KOPT-K1 (cell line): ENCODE measurements around the gene SLC9A4.

Experiments used
- H3K27ac ChIP-seq: fragments of 200-600 bp; sonication (generic); 2 replicates; pipeline ENCODE4 v1.5.1; 2016; ENCODE audit warnings: antibody characterized with exemption, mild to moderate bottlenecking, low read depth, low read length; ENCODE audit not compliant: poor library complexity, severe bottlenecking
- H3K36me3 ChIP-seq: fragments of 200-600 bp; sonication (generic); 2 replicates; pipeline ENCODE4 v1.5.1; 2017; ENCODE audit warnings: antibody characterized with exemption, mild to moderate bottlenecking, low read length, moderate library complexity; ENCODE audit not compliant: insufficient read depth
- H3K9me3 ChIP-seq: fragments of 200-600 bp; sonication (generic); 2 replicates; pipeline ENCODE4 v1.5.1; 2017; ENCODE audit warnings: antibody characterized with exemption, low read length, mild to moderate bottlenecking; ENCODE audit not compliant: insufficient read depth, poor library complexity, severe bottlenecking

The SLC9A4 gene

GRCh38 chr2:102442967-102443828 lies 29.8 kb upstream of the SLC9A4 start:
- no peak overlapping the region for H3K27ac ChIP-seq
- H3K36me3 ChIP-seq, result no peaks in the 10 kb centered on the region
- H3K9me3 ChIP-seq, result no peaks in the 10 kb centered on the region

- no peak overlapping the region for H3K27ac ChIP-seq
- no peaks in the 10 kb centered on the region for H3K36me3 ChIP-seq
- H3K9me3 ChIP-seq, result no peaks in the 10 kb centered on the region
Observed at GRCh38 chr2:102444233-102444632, 28.8 kb upstream of the SLC9A4 start.

- no peaks in the 10 kb centered on the region for H3K9me3 ChIP-seq
- no peaks in the 10 kb centered on the region for H3K36me3 ChIP-seq
- H3K27ac ChIP-seq, result no peak overlapping the region
Observed at GRCh38 chr2:102446936-102447335, 26.1 kb upstream of the SLC9A4 start.

- no peaks in the 10 kb centered on the region for H3K9me3 ChIP-seq
- H3K27ac ChIP-seq, result no peak overlapping the region
- no peaks in the 10 kb centered on the region for H3K36me3 ChIP-seq
Observed at GRCh38 chr2:102449370-102449974, 23.6 kb upstream of the SLC9A4 start.

GRCh38 chr2:102451968-102452367 lies 21.1 kb upstream of the SLC9A4 start:
- no peak overlapping the region for H3K27ac ChIP-seq
- no peaks in the 10 kb centered on the region for H3K36me3 ChIP-seq
- H3K9me3 ChIP-seq, result no peaks in the 10 kb centered on the region

GRCh38 chr2:102453501-102453900 lies 19.5 kb upstream of the SLC9A4 start:
- Histone ChIP-seq H3K27ac (no peak overlapping the region), H3K36me3 (no peaks in the 10 kb centered on the region), H3K9me3 (no peaks in the 10 kb centered on the region)

GRCh38 chr2:102455061-102455670 lies 17.9 kb upstream of the SLC9A4 start:
- Histone ChIP-seq H3K27ac (no peak overlapping the region), H3K9me3 (no peaks in the 10 kb centered on the region), H3K36me3 (no peaks in the 10 kb centered on the region)

GRCh38 chr2:102460467-102460866 lies 12.6 kb upstream of the SLC9A4 start:
- H3K27ac ChIP-seq, result no peak overlapping the region
- H3K36me3 ChIP-seq, result no peaks in the 10 kb centered on the region
- H3K9me3 ChIP-seq, result peaks cover 3% of the 10 kb centered on the region

GRCh38 chr2:102461188-102461587 lies 11.8 kb upstream of the SLC9A4 start:
- Histone ChIP-seq H3K36me3 (no peaks in the 10 kb centered on the region), H3K27ac (no peak overlapping the region), H3K9me3 (peaks cover 3% of the 10 kb centered on the region)

GRCh38 chr2:102463160-102463559 lies 9.9 kb upstream of the SLC9A4 start:
- Histone ChIP-seq H3K9me3 (peaks cover 3% of the 10 kb centered on the region), H3K36me3 (no peaks in the 10 kb centered on the region), H3K27ac (no peak overlapping the region)

GRCh38 chr2:102470168-102470567 lies 2.9 kb upstream of the SLC9A4 start:
- Histone ChIP-seq H3K27ac (no peak overlapping the region), H3K9me3 (peaks cover 16% of the 10 kb centered on the region), H3K36me3 (no peaks in the 10 kb centered on the region)

GRCh38 chr2:102473631-102474030 lies 605 bp downstream of the SLC9A4 start:
- peaks cover 14% of the 10 kb centered on the region for H3K9me3 ChIP-seq
- H3K27ac ChIP-seq, result no peak overlapping the region
- H3K36me3 ChIP-seq, result no peaks in the 10 kb centered on the region

- H3K36me3 ChIP-seq, result no peaks in the 10 kb centered on the region
- no peak overlapping the region for H3K27ac ChIP-seq
- peaks cover 6% of the 10 kb centered on the region for H3K9me3 ChIP-seq
Observed at GRCh38 chr2:102474785-102475184, 1.8 kb downstream of the SLC9A4 start.

GRCh38 chr2:102478686-102479470 lies 5.9 kb downstream of the SLC9A4 start:
- no peaks in the 10 kb centered on the region for H3K9me3 ChIP-seq
- no peaks in the 10 kb centered on the region for H3K36me3 ChIP-seq
- no peak overlapping the region for H3K27ac ChIP-seq
